Neuron (in vitro differentiated cells): ENCODE measurements around the gene DUOX2.
"Not testable (repeated sequence)": the region's sequence is repeated elsewhere in the genome, so short reads cannot be mapped to it uniquely, and the experiment has no call there.

Source experiments
- H2AFZ ChIP-seq: one replicate; pipeline ENCODE4 v1.6.1; 2013; ENCODE audit warnings: low read depth, mild to moderate bottlenecking, inconsistent platforms, low read length, moderate library complexity
- H3K27me3 ChIP-seq: one replicate; pipeline ENCODE4 v1.6.1; 2013; ENCODE audit warnings: low read length; ENCODE audit not compliant: insufficient read depth
- H3K36me3 ChIP-seq: one replicate; pipeline ENCODE4 v1.6.1; 2013; ENCODE audit warnings: low read length; ENCODE audit not compliant: insufficient read depth
- H3K4me1 ChIP-seq: one replicate; pipeline ENCODE4 v1.6.1; 2013; ENCODE audit warnings: low read length; ENCODE audit not compliant: insufficient read depth
- H3K4me3 ChIP-seq: 2 replicates; pipeline ENCODE4 v1.5.1; 2013; ENCODE audit warnings: mild to moderate bottlenecking, low read length, moderate library complexity
- H3K9me3 ChIP-seq: one replicate; pipeline ENCODE4 v1.6.1; 2013; ENCODE audit warnings: low read length

DUOX2 gene

DNA sequence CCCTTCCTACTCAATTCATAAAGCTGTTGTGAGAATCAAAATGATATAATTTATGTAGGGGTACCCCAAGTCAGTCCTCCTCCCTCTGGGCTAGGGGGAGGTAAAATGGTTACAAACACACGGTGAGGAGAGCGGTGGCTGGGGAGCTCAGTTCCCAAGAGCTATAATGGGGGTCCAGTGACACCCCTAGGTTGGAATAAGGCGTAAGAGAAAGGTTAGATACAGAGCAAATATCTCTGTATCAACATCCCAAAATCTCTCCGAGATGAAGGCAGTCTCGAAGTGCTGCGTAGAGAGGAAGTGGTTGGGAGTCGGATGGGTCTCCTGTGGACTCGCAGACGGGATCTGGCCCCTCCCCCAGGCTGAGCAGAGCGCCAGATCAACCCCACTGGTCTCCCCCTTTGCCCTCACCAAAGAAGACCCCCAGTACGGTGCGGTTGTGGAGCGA lies 1.8 kb downstream of the DUOX2 start:
- Histone ChIP-seq H3K4me1 (peaks cover 4% of the 10 kb centered on the region), H2AFZ (no peak overlapping the region), H3K36me3 (no peaks in the 10 kb centered on the region), H3K9me3 (peaks cover 3% of the 10 kb centered on the region), H3K4me3 (no peak overlapping the region), H3K27me3 (peaks cover 84% of the 10 kb centered on the region)

DNA sequence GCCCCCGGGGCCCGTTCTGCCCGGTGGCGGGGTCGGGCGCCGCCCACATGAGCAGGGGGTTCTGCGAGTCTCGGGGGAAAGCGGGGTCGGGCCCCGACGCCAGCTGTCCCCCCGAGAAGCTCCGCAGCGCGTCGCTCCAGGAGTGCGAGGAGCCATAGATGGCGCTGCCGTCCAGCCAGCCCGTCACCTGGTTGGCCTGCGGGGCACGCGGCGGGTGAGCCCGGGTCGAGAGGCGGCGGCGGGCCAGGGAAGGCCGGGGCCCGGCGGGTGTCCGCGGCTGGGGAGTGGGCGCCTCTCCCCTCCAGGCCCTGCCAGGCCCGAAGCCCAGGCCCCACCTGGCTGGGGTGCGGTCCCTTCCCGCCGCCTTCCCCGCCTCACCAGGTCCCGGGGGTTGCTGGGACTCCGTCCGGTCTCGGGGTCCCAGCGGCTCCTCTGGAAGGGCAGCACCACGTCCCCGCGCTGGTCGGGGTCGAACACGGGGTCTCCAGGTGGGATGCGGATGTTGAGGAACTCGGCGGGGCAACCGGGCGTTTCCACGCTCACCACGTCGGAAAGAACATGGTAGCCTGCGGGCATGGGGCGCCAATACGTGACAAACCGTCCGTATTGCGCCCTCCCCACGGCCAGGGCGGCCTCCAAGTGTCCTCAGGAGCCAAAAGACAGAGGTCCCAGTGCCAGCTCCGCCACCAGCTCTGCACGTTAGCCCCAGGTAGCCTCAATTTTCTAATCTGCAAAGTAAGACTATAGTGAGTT lies 2.4 kb downstream of the DUOX2 start:
- H3K4me1 ChIP-seq = peaks cover 4% of the 10 kb centered on the region
- peaks cover 84% of the 10 kb centered on the region for H3K27me3 ChIP-seq
- H3K9me3 ChIP-seq = peaks cover 3% of the 10 kb centered on the region
- no peaks in the 10 kb centered on the region for H3K36me3 ChIP-seq
- no peak overlapping the region for H3K4me3 ChIP-seq
- H2AFZ ChIP-seq = no peak overlapping the region

DNA sequence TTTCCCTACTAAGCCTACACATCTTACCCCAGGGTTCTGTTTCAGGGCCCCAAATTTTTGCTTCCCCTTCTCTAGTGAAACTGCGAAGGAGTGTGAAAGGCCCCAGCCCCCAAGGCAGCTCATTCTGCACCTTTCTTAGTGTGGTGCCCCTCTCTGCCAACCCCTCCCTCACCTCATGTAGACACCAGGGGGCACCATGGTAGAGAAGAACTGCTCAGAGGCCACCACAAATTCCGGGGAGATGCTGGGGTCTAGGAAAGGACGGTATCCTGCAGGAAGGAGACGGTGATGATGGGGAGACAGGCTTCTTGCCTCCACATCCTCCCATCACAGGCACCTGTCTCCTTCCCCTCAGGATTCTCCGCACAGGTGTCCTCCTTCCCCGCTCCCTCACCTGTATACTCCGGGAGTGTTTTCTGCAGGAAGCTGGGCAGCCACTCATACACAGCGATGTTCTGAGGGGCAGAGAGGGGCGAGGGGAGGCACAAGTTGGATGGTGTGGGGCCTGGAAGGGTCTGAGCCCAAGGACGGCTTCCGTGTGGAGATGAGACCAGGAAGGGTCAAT lies 3.6 kb downstream of the DUOX2 start:
- H3K4me3 ChIP-seq = no peak overlapping the region
- peaks cover 5% of the 10 kb centered on the region for H3K9me3 ChIP-seq
- H3K4me1 ChIP-seq = peaks cover 4% of the 10 kb centered on the region
- H2AFZ ChIP-seq = no peak overlapping the region
- peaks cover 84% of the 10 kb centered on the region for H3K27me3 ChIP-seq
- no peaks in the 10 kb centered on the region for H3K36me3 ChIP-seq

DNA sequence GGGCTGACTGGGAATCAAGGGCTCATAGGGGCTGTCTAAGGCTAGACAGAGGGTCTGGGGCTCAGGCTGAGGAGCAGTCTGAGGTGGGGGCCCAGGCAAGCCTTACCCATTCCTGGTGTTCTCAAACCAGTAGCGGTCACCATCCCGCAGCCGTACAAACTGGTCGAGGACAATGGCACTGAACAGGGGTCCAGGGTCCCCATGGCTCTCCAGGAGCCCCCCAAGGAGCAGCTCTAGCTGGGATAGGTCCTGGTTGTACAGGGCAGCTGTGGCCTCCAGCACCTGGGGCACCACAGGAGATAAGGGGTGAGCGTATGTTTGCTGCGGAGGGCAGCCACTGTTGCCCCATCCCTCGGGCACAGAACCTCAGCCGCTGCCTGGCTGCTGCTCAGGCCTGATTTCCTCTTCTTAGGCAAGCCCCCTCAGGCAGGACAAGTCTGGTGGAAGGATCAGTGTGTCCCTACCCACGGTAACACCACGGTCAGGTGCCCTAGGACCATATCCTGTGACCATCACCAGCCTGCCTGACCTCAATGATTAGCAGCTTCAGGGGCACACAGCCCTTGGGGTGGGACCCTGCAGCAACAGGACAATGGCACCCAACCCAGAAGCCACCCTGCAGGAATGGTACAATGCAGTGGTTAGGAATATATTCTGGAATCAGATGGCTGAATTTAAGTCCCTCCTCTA lies 5.9 kb downstream of the DUOX2 start:
- H2AFZ ChIP-seq = no peak overlapping the region
- peaks cover 72% of the 10 kb centered on the region for H3K27me3 ChIP-seq
- no peak overlapping the region for H3K4me3 ChIP-seq
- peaks cover 5% of the 10 kb centered on the region for H3K9me3 ChIP-seq
- H3K36me3 ChIP-seq = no peaks in the 10 kb centered on the region
- peaks cover 4% of the 10 kb centered on the region for H3K4me1 ChIP-seq

DNA sequence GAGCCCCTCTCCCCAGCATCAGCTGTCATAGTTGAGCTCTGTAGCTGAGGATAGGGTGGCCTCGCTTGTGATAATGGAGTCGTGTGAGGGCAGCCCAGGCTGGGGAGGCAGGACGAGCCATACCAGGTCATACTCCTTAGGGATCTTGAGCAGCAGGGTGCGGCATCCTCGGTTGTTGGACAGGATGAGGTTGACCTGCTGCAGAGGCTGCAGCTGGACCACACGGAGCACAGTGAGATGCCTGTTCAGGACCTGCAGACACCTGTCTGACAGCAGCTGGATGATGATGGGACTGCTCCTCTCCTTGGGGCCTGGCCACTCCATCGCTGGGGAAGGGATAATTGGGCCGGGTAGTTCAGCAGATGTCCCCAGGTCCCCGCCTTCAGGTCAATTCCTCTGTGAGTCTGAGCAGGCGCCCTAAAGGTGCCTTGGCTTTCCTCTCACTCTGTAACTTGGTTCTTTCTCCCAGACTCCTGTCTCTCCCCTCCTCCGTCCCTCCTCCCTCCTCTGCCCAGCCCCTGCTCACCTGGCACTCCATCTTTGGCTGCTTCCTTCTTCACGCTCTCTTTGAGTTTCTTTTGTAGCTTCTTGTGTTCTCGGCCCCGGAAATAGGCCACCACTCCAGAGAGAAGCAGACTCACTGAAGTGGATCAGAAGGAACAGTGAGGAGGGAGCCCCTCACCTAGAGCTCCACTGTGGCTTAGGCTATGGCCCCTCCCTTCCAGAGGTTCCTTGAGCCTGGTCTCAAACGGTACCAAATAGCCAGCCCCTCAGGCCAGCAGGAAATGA lies 7.8 kb downstream of the DUOX2 start:
- H3K4me3 ChIP-seq = no peak overlapping the region
- no peaks in the 10 kb centered on the region for H3K36me3 ChIP-seq
- peaks cover 59% of the 10 kb centered on the region for H3K27me3 ChIP-seq
- H2AFZ ChIP-seq = no peak overlapping the region
- peaks cover 4% of the 10 kb centered on the region for H3K4me1 ChIP-seq
- H3K9me3 ChIP-seq = peaks cover 5% of the 10 kb centered on the region

DNA sequence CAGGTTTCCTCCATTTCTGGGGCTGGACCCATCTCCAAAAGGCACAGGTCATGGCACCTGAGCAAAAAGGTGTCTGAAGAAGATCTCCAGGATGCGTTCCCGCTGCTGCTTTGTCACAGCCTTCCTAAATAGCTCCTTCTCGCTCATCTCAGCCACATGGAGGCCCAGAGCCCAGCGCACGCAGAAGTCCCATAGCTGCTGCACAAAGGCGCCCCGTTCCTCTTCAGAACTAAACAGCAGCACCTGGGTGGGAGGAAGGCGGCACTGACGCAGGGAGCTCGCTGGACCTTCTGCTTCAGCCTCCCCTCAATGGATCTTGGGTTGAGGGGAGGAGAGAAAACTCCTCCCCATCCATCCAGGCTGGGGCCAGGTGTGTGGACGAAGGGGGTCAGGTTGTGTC lies 8.4 kb downstream of the DUOX2 start:
- H3K4me3 ChIP-seq = no peak overlapping the region
- H3K27me3 ChIP-seq = peaks cover 58% of the 10 kb centered on the region
- H3K9me3 ChIP-seq = peaks cover 5% of the 10 kb centered on the region
- H2AFZ ChIP-seq = no peak overlapping the region
- no peaks in the 10 kb centered on the region for H3K36me3 ChIP-seq
- peaks cover 4% of the 10 kb centered on the region for H3K4me1 ChIP-seq

DNA sequence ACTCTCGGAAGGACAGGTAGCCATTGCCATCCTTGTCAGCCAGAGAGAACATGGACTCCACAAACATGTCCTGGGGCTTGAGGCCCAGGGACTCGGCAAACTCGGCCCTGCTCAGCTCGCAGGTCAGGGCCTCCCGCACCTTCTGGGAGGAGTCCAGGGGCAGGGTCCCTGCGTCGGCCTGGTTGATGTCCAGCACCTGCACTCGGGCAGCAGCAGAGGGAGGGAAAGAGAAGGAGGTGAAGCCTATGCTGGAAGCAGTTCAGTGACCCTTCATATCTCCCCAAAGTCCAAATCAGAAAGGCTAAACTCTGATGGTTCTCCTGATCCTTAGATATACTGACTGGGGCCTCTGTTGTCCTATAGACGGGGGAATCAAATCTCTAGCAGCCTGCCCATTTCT lies 9.8 kb downstream of the DUOX2 start:
- not testable (repeated sequence) for H3K9me3 ChIP-seq, H3K4me1 ChIP-seq, H3K4me3 ChIP-seq, H2AFZ ChIP-seq, H3K36me3 ChIP-seq
- H3K27me3 ChIP-seq = peaks cover 44% of the 10 kb centered on the region

DNA sequence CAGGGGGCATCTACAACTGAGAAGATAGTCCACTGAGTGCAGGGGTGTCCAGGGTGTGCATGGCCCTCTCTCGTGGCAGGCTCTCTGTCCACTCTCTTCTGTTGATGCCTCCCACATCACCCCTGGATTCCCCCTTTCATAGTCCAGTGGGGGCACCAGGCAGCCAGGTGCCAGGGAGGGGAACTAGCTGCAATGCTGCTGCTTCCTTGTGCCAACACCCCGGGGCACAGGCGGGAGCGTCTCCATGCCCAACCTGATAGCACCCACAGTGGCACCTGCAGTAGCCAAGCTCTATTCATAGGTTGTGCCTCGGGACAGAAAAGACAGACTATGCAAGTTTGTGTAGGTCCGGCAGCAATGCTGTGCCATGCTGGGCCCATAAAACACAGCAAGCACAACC lies 11.7 kb downstream of the DUOX2 start:
- Histone ChIP-seq H3K27me3 (peaks cover 34% of the 10 kb centered on the region), H3K4me3 (no peak overlapping the region), H2AFZ (no peak overlapping the region), H3K9me3 (peaks cover 2% of the 10 kb centered on the region), H3K4me1 (peaks cover 4% of the 10 kb centered on the region), H3K36me3 (no peaks in the 10 kb centered on the region)

DNA sequence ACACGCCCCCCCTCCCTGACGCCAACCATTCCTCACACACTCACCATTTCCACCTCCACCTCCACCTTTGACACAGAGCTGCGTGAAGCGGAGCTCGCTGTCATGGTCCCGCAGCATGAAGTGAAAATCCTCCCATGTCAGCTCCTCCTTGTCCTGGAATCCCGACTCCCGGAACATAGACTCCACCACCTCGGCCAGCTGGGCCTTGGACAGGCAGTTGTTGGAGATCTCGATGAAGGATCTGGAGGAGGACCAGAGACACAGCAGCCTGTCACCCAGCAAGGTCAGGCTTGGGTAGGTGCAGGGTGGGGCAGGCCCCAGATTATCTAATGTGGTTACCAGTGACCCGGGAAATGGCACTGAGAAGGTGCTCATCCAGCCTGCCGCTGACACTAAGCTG lies 12.2 kb downstream of the DUOX2 start:
- Histone ChIP-seq H3K27me3 (peaks cover 29% of the 10 kb centered on the region), H3K4me3 (no peak overlapping the region), H3K36me3 (no peaks in the 10 kb centered on the region), H2AFZ (no peak overlapping the region), H3K4me1 (peaks cover 4% of the 10 kb centered on the region), H3K9me3 (peaks cover 2% of the 10 kb centered on the region)

DNA sequence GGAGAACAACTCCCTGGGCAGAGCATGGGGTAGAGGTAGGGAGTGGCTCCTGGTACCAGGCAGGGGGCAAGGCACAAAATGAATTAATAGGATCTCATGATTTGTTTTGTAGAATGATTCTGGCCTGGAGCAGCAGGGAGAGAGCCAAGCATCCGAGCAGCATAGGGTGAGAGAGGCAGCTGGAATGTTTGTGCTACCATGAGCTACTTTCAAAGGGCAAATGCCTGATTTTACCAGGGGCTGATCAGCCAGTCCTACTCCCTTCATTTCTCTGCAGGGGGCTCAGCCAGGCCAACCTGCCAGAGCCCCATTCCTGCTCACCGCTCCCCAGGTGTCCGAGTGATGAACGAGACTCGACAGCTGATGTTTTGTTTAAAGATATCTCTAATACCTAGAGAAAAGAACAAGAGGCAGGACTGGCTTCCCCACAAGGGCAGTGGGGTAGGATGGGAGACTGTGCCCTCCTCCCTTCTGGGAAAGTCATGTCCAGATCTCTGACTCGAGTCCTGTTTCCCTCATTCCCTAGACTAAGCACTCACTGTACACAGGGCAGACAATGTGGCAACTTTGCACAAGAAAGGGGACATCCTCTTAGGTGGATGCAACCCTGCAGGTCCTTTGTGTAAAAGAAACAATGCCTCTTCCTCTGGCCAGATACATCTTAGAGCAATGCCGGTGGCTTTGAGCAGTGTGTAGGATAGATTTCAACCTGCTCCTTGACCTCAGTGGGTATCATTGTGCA lies 12.9 kb downstream of the DUOX2 start:
- Histone ChIP-seq H3K36me3 (no peaks in the 10 kb centered on the region), H3K27me3 (peaks cover 22% of the 10 kb centered on the region), H3K9me3 (peaks cover 2% of the 10 kb centered on the region), H3K4me3 (no peak overlapping the region), H2AFZ (no peak overlapping the region), H3K4me1 (peaks cover 4% of the 10 kb centered on the region)

DNA sequence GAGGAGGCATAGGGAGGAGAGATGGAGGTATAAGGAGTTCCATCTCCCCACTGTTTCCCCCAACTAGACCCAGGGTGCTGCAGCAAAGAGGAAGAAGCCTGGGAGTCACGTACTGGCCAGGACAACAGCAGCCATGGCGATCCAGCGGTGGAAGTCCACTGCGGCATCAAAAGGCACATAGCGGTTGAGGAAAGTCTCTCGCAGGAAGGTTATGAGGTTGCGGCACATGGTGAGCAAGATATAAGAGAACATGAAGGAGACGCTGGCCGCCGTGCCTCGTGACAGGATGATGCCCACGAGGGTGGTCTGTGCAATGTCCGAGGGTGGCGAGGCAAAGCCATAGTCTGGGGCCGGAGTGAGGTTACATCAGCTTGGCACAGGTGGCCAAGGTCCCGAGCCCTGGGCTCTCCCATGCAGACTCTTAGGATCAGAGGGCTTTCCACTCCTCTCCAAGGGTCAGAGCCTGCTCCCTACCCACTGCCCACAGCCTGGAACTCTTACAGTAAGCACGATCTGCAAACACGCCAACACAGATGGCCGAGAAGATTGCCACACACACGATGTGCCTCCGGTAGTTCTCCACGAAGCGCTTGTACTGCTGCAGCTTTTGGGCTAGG lies 14.3 kb downstream of the DUOX2 start:
- peaks cover 22% of the 10 kb centered on the region for H3K27me3 ChIP-seq
- no peaks in the 10 kb centered on the region for H3K36me3 ChIP-seq
- H3K4me3 ChIP-seq = no peak overlapping the region
- no peak overlapping the region for H2AFZ ChIP-seq
- no peaks in the 10 kb centered on the region for H3K9me3 ChIP-seq
- peaks cover 4% of the 10 kb centered on the region for H3K4me1 ChIP-seq

DNA sequence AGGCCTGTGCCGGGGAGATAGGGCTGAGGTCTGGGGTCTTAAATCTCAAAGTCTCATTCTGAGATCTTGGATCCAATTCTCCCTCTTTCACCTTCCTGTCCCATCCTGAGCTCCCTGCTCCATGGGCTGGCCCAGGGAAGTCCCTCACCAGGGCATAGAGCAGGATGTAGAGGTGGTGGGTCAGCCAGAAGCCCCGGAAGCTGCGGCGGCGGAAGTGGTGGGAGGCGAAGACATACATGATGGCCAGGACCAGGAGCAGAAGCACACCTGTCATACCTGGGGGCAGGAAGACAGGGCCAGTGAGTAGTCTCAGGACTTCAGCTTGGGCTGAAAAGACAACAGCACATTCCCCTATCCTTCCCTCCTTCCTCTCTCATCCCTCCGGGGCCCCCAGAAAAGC lies 16.5 kb downstream of the DUOX2 start:
- Histone ChIP-seq H3K36me3 (no peaks in the 10 kb centered on the region), H3K4me3 (no peak overlapping the region), H3K4me1 (no peaks in the 10 kb centered on the region), H3K9me3 (no peaks in the 10 kb centered on the region), H2AFZ (no peak overlapping the region), H3K27me3 (peaks cover 23% of the 10 kb centered on the region)
